Heart right ventricle (tissue), 16 donors: ENCODE results near the gene DOCK10. TPM values are rescaled to one million over a fixed set of nuclear protein-coding genes. Genes with fewer than 3 reads are reported as not detected.
"Not testable (repeated sequence)": the region's sequence is repeated elsewhere in the genome, so short reads cannot be mapped to it uniquely, and the experiment has no call there.

Source experiments
- ATAC-seq, 8 donors: fragments of 200-7000 bp; cut with Tn5 transposase; one replicate each; pipeline ENCODE4 v1.9.1; 2020; ENCODE audit warnings: mild to moderate bottlenecking in 8 of 8, moderate library complexity in 8 of 8, moderate number of reproducible peaks in 1 of 8
- DNase-seq, 2 donors: peaks; one replicate each; pipeline ENCODE4 v3.0.0-alpha.2; 2020
- H3K27ac ChIP-seq, 10 donors: fragments of 200-600 bp; sonication (generic) in 2 of 10; one replicate each; pipeline versions ENCODE4 v1.5.0 to v1.8.0; 2020 to 2022; ENCODE audit warnings: mild to moderate bottlenecking in 3 of 10
- H3K27me3 ChIP-seq, 7 donors: fragments of 200-600 bp; one replicate each; pipeline ENCODE4 v1.8.0; 2021 to 2022; ENCODE audit warnings: mild to moderate bottlenecking in 2 of 7
- H3K36me3 ChIP-seq, 9 donors: fragments of 200-600 bp; sonication (generic) in 1 of 9; one replicate each; pipeline versions ENCODE4 v1.5.0 to v1.8.0; 2020 to 2022; ENCODE audit warnings: mild to moderate bottlenecking in 2 of 9
- H3K4me1 ChIP-seq, 9 donors: fragments of 200-600 bp; sonication (generic) in 1 of 9; one replicate each; pipeline versions ENCODE4 v1.5.0 to v1.8.0; 2020 to 2022; ENCODE audit warnings: mild to moderate bottlenecking in 4 of 9
- H3K4me3 ChIP-seq, 10 donors: fragments of 200-600 bp; sonication (generic) in 2 of 10; one replicate each; pipeline versions ENCODE4 v1.5.0 to v1.8.0; 2020 to 2022; ENCODE audit warnings: mild to moderate bottlenecking in 7 of 10, moderate library complexity in 2 of 10
- H3K9me3 ChIP-seq, 11 donors: fragments of 200-600 bp in 10 of 11; sonication (generic) in 2 of 11; one replicate each; pipeline versions ENCODE4 v1.5.0 to v1.8.0; 2013 to 2022; ENCODE audit warnings: mild to moderate bottlenecking in 2 of 11, control low read depth in 1 of 11, moderate library complexity in 1 of 11
- WGBS, 2 donors: extraction: QIAGEN DNeasy Blood & Tissue Kit; methylation state at CpG; one replicate each; pipeline ENCODE4 v1.1.7; 2013; ENCODE audit warnings: inconsistent platforms in 1 of 2; 5-methylcytosine and 5-hydroxymethylcytosine counted together
- intact Hi-C, 10 donors: fragments of 100-400 bp; cut with DNase I; formaldehyde crosslinking; loops; one replicate each; pipeline versions ENCODE4 v1.11.1 to v1.14.2; 2022
- polyA plus RNA-seq, 2 donors: library from polyadenylated mRNA; stranded (reverse); fragments of 200-250 nt; gene quantifications; one replicate each; pipeline ENCODE4 v1.2.3, GENCODE V29; 2013
- total RNA-seq, 10 donors: library from RNA; stranded (reverse); fragmentation: NEBNext Ultra II Directional in 3 of 10; extraction: Animal tissue kit (Norgen Biotek cat#: 25700) in 3 of 10; gene quantifications; one replicate each; pipeline versions ENCODE4 v1.2.1 to v1.2.4, GENCODE V29; 2021 to 2023
- TF ChIP-seq, protein P1 (sequence below), 9 donors: fragments of 200-600 bp; sonication (generic) in 2 of 9; IDR thresholded peaks; one replicate each; pipeline versions ENCODE4 v1.5.0 to v1.8.0; 2021 to 2022; ENCODE audit warnings: antibody characterized with exemption in 9 of 9, mild to moderate bottlenecking in 5 of 9, moderate library complexity in 1 of 9
- donor health status: Arrhythmogenic right ventricular cardiomyopathy.
- donor health status: ischemic (EF 13 %, LVEDD 7.1; RV severe dilation, severe dysfunction).
- donor health status: healthy with polysubstance abuse.
- donor health status: DM: no; HTN: yes; CAD: no.
- donor health status: DM: no; HTN: no; CAD: no.
- donor health status: ischemic (EF 25% LVEDD 6.9; RV normal size, moderate dysfunction).
- donor health status: ischemic (EF 25% LVEDD 5.7; RV mildly dilated, moderate dysfunction).
- donor health status: healthy.
- donor health status: DM: yes; HTN: yes; CAD: no.
- donor health status: Ischemic cardiomyopathy.
- donor health status: ischemic (EF 35%, LVEDD 5.7; RV mildly dilated, moderate dysfunction).
- donor health status: nonischemic (EF 11% LVEDD 7.7; RV severe dilation, severe dysfunction).
- donor health status: DM: yes; HTN: yes; CAD: no.
- donor health status: PGD.
- donor health status: ischemic (EF 29% LVEDD 5.4; RV normal size, mild dysfunction).
- donor health status: nonischemic (EF 23%, LVEDD 6.1; RV moderate dilation, normal function).

The DOCK10 gene
- total and polyA plus RNA-seq, 12 donors, result 0.77 to 18.9 (median 1.4) TPM

DNA sequence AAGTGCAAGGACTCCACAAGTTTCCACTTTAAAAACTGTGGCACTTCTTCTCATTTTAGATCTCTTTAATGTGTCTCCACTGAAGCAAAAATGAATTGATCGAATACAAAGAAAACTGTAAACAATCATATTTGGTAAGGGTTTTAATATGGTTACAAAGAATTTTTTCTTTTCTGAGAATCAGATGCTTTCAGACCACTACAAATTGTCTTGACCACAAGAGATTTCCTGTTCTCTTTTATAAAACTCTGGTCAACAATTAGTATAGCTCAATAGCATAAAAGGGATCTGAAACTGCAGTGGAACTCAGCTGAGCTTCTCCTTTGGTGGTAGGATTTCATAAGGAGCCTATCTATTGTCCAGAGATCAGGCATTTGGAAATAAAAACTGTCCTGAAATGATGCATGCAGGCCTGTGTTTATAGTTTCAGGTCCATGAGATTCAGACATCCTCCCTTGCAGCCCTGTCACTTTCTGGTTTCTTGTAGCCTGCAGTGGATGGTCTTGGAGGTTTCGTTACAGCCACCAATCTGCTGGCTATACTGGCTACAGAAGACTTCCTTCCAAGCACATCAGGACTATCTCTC lies 120.0 kb downstream of the DOCK10 start:
- no peaks in the 10 kb centered on the region for H3K27me3 ChIP-seq
- peaks cover 0 to 8% (median 0%) of the 10 kb centered on the region in 9 donors for H3K36me3 ChIP-seq
- no peak for DNase-seq
- ATAC-seq, result peak in 5 of 8 donors; percentile 31 to 57 (median 54)
- no peak overlapping the region for H3K4me3 ChIP-seq
- WGBS, 2 donors, result 42 to 55% methylated on average over 2 of the region's 2 CpGs
- intact Hi-C loops, result no loop called here
- H3K9me3 ChIP-seq, result no peaks in the 10 kb centered on the region
- peaks cover 0 to 58% (median 0%) of the 10 kb centered on the region in 9 donors for H3K4me1 ChIP-seq
- TF ChIP-seq, protein P1, sequence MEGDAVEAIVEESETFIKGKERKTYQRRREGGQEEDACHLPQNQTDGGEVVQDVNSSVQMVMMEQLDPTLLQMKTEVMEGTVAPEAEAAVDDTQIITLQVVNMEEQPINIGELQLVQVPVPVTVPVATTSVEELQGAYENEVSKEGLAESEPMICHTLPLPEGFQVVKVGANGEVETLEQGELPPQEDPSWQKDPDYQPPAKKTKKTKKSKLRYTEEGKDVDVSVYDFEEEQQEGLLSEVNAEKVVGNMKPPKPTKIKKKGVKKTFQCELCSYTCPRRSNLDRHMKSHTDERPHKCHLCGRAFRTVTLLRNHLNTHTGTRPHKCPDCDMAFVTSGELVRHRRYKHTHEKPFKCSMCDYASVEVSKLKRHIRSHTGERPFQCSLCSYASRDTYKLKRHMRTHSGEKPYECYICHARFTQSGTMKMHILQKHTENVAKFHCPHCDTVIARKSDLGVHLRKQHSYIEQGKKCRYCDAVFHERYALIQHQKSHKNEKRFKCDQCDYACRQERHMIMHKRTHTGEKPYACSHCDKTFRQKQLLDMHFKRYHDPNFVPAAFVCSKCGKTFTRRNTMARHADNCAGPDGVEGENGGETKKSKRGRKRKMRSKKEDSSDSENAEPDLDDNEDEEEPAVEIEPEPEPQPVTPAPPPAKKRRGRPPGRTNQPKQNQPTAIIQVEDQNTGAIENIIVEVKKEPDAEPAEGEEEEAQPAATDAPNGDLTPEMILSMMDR (IDR thresholded peaks at IDR 0.05), result no peak
- peak overlapping the region in 1 of 10 donors; percentile 76 for H3K27ac ChIP-seq

DNA sequence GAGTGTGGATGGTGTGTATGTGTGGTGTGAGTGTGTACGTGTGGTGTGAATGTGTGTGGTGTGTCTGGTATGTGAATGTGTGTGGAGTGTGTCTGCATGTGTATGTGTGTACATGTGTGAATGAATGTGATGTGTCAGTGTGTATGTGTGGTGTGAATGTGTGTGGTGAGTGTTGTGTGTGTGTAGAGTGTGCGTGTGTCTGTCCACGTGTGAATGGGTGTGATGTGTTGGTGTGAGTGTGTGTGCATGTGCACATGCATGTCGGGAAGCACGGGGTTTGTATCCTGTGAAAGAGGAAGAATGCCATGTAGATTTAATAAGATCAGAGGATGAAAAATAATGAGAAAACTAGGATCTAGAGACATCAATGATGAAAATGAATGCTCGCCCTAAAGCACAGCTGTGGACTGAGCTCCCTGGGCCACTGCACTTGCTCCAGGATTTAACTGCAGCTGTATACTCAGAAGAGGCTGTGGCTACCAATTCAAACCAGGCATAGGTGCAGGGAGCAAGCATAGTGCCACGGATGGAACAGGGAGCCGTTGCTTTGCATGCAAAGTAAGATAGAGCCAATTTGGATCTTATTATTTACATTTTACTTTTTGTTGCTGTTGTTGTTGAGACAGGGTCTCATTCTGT lies 122.7 kb downstream of the DOCK10 start:
- no peak overlapping the region for H3K4me3 ChIP-seq
- H3K9me3 ChIP-seq, result no peaks in the 10 kb centered on the region
- no peaks in the 10 kb centered on the region for H3K27me3 ChIP-seq
- DNase-seq (no peak), ATAC-seq (no peak)
- H3K36me3 ChIP-seq, result peaks cover 0 to 22% (median 0%) of the 10 kb centered on the region in 9 donors
- intact Hi-C loops, result no loop called here
- TF ChIP-seq, protein P1 (IDR thresholded peaks at IDR 0.05), result no peak
- peaks cover 0 to 32% (median 0%) of the 10 kb centered on the region in 9 donors for H3K4me1 ChIP-seq
- no peak overlapping the region for H3K27ac ChIP-seq
- whole genome bisulfite sequencing, 2 donors, result 82 to 85% methylated on average over 8 of the region's 8 CpGs

DNA sequence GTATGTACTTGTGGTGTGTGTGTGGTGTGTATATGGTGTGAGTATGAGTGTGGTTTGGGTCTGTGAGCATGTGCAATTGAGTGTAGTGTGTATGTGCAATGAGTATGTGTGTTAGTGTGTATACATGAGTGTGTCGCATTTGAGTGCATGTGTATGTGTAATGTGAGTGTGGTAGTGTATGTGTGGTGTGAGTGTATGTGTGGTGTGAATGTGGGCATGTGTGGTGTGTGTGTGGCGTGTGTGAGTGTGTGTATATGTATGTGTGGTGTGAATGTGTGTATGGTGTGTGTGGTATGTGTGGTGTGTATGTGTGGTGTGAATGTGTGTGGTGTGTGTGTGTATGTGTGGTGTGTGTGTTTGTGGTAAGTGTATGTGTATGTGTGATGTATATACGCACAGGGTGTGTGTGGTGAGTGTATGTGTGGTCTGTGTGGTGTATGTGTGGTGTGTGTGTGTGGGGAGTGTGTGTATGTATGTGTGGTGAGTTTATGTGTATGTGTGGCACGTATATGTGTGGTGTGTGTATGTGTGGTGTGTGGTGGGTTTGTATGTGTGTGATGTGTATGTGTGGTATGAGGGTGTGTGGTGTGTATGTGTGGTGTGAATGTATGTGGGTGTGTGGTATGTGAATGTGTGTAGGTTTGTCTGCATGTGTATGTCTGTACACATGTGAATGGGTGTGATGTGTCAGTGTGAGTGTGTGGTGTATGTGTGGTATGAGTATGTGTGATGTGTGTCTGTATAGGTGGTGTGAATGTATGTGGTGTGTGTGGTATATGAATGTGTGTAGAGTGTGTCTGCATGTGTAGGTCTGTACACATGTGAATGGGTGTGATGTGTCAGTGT lies 123.4 kb downstream of the DOCK10 start:
- H3K36me3 ChIP-seq, result peaks cover 0 to 22% (median 0%) of the 10 kb centered on the region in 9 donors
- DNase-seq (no peak), ATAC-seq (peak in 1 of 8 donors; percentile 14)
- TF ChIP-seq, protein P1 (IDR thresholded peaks at IDR 0.05), result no peak
- H3K27ac ChIP-seq, result no peak overlapping the region
- no peaks in the 10 kb centered on the region for H3K9me3 ChIP-seq
- no peaks in the 10 kb centered on the region for H3K27me3 ChIP-seq
- H3K4me1 ChIP-seq, result peaks cover 0 to 24% (median 0%) of the 10 kb centered on the region in 9 donors
- H3K4me3 ChIP-seq, result no peak overlapping the region
- WGBS, 2 donors, result 94 to 98% methylated on average over 4 of the region's 4 CpGs
- intact Hi-C loops, result no loop called here

DNA sequence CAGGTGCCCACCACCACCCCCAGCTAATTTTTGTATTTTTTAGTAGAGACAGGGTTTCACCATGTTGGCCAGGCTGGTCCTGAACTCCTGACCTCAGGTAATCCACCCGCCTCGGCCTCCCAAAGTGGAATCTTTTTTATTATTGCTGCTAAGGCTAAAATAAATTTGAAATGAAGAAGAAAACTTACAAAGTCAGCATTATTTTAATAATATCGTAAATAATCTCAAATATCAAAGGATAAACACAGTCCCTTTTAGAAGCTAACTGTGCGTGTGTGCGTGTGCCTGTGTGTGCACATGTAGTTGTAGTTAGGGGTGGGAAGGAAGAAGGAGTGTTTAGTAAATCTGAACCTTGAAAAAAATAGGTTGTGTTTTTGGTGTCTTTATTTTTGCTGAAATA lies 125.0 kb downstream of the DOCK10 start:
- 93 to 98% methylated on average over 5 of the region's 5 CpGs for WGBS, 2 donors
- not testable (repeated sequence) for ATAC-seq, H3K9me3 ChIP-seq

More for the DNA sequence above, 125.0 kb downstream of the DOCK10 start:
- peaks cover 0 to 22% (median 0%) of the 10 kb centered on the region in 9 donors for H3K36me3 ChIP-seq
- H3K4me1 ChIP-seq, H3K4me3 ChIP-seq, DNase-seq, H3K27ac ChIP-seq, intact Hi-C loops, H3K27me3 ChIP-seq: not testable (repeated sequence)
